SK-N-MC (cell line): Measurements from ENCODE around the gene POU2F3.

ENCODE experiments used
- EZH2 ChIP-seq: fragments of 200-600 bp; sonication (generic); IDR thresholded peaks from one replicate; pipeline ENCODE4 v1.6.1; 2017; ENCODE audit warnings: antibody characterized with exemption
- FOXP2 ChIP-seq: optimal IDR thresholded peaks from 2 replicates; pipeline ENCODE3; 2011; ENCODE audit warnings: mild to moderate bottlenecking, moderate library complexity; ENCODE audit not compliant: insufficient read depth; ENCODE audit errors: extremely low read length, control extremely low read depth
- POLR2AphosphoS5 ChIP-seq: IDR thresholded peaks from 2 replicates; pipeline ENCODE4 v1.6.1; 2012; ENCODE audit warnings: mild to moderate bottlenecking, low read depth, low read length, borderline replicate concordance

DNA sequence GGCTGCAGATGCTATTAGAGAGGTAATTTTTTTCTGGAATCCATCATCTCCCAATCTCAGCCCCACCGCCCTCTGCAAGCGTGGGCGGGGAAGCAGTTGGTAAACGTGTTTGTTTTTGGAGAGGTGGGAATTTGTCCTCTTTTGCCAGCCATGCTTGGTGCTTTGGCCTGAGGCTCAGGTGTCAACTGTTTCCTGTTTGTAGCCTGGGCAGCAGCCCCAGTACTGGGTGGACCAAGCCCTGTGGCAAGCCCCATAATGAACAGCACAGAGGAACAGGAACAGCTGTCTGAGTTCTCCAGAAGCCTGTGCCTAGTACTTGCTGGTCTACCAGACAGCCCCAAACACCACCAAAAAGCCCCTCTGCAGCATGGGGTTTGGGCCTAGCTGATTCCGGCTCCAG lies 39.6 kb downstream of the POU2F3 start:
- TF ChIP-seq EZH2, result no peak
- no peak for TF ChIP-seq POLR2AphosphoS5
- no peak for TF ChIP-seq FOXP2
